ENCODE measurements around the gene TCP1. TPM values are rescaled to one million over a fixed set of nuclear protein-coding genes. Genes with fewer than 3 reads are reported as not detected.
"Not testable (repeated sequence)": the region's sequence is repeated elsewhere in the genome, so short reads cannot be mapped to it uniquely, and the experiment has no call there.

Gene TCP1
- total RNA-seq, 2 experiments from 2014 or later, result 203 to 212 TPM

DNA sequence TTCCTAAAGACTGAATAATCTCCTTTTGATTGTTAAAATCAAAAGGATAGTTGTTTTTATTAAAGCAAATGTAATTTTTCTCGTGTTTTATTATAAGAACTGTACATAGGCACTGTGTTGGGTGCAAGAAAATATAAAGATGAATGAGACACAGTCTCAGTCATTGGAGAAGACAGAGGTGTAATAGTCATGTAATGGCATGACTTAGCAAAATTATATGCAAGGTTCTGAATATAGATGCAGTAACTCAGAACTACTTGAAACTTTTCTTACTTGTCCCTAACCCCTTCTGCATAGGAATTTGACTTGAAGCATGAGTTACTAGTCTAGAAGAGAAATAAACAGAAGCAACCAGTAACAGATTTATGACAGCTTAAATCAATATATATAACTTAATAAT, 47.2 kb downstream of the TCP1 start:
- no peak for DNase-seq
- Mint-ChIP-seq H3K36me3 (ENCODE audit: low read depth) (peaks cover 64% of the 10 kb centered on the region), H3K9me3 (no peaks in the 10 kb centered on the region), H3K27me3 (no peaks in the 10 kb centered on the region), H3K4me1 (peaks cover 17% of the 10 kb centered on the region), H3K4me3 (no peak overlapping the region), H3K27ac (no peak overlapping the region)
- ChIA-PET CTCF (no interaction called here), POLR2A (interaction anchor here (1.0 kb wide), 2 partner anchors 13 to 19 kb away, joined by 3 to 4 read pairs; no protein-coding TSS in a partner anchor)

DNA sequence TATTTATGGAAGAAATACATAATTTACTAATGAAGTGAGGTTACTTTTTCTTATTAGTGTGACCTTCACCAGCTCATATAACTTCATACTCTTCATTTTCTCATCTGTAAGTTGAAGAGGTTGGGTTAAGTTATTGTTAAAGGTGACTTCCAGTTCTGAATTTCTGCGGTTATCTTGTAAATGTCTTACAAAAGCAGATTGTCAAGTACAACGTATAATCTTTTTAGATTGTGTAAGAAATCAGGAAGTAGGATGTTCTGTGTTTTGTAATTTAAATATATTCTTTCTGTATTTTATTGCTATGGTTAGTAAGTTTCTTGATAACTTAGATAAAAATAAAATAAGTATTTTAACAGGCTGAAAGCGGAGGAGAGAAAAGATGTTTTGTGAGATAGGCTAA, 50.1 kb downstream of the TCP1 start:
- Mint-ChIP-seq H3K27ac (no peak overlapping the region), H3K36me3 (ENCODE audit: low read depth) (peaks cover 46% of the 10 kb centered on the region), H3K4me1 (peaks cover 17% of the 10 kb centered on the region), H3K9me3 (no peaks in the 10 kb centered on the region), H3K4me3 (no peak overlapping the region), H3K27me3 (no peaks in the 10 kb centered on the region)
- no peak for DNase-seq
- POLR2A ChIA-PET, result interaction anchor here (0.7 to 3.7 kb wide), 4 partner anchors 12 to 50 kb away, joined by 3 to 17 read pairs (median 3); partner anchors contain the start of genes ACAT2, TCP1 and WTAP
- CTCF ChIA-PET, result interaction anchor here (1.0 to 1.7 kb wide), 3 partner anchors 10 to 57 kb away, joined by 3 to 6 read pairs (median 3); no protein-coding TSS in a partner anchor

DNA sequence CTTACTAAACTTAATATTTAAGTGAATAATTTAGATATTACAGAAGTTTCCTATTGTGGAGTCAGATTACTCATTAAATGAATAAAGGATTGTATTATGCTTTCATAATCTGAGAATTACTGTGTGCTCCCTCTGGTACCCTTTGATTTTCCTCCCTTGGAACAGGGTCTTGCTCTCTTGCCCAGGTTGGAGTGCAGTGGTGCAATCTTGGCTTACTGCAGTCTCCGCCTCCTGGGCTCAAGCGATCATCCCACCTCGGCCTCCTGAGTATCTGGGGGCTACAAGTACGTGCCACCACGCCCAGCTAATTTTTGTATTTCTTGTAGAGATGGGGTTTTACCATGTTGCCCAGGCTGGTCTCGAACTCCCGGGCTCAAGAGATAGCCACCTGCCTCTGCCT, 52.5 kb downstream of the TCP1 start:
- Mint-ChIP-seq H3K27ac (no peak overlapping the region), H3K27me3 (no peaks in the 10 kb centered on the region), H3K9me3 (no peaks in the 10 kb centered on the region), H3K36me3 (ENCODE audit: low read depth) (peaks cover 36% of the 10 kb centered on the region), H3K4me1 (peaks cover 31% of the 10 kb centered on the region), H3K4me3 (no peak overlapping the region)
- CTCF ChIA-PET, result interaction anchor here (1.4 kb wide), 2 partner anchors 16 to 46 kb away, joined by 3 to 4 read pairs; no protein-coding TSS in a partner anchor
- DNase-seq, result no peak
- POLR2A ChIA-PET, result interaction anchor here (1.1 to 4.0 kb wide), 5 partner anchors 8 to 52 kb away, joined by 3 to 24 read pairs (median 11); partner anchors contain the start of genes ACAT2 and WTAP

DNA sequence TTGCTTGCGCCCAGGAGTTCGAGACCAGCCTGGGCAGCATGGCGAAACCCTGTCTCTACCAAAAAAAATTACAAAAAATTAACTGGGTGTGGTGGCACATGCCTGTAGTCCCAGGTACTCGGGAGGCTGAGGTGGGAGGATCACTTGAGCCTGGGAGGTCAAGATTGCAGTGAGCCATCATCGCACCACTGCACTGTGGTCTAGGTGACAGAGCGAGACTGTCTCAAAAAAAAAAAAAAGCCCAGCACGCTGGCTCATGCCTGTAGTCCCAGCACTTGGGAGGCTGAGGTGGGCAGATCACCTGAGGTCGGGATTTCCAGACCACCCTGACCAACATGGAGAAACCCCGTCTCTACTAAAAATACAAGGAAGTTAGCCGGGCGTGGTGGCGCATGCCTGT, 56.0 kb downstream of the TCP1 start:
- ChIA-PET CTCF (interaction anchor here (1.4 to 1.8 kb wide), 2 partner anchors 28 to 41 kb away, joined by 4 to 6 read pairs; partner anchors contain the start of gene ACAT2), POLR2A (interaction anchor here (1.0 to 7.6 kb wide), 2 partner anchors 23 to 29 kb away, joined by 4 to 91 read pairs; partner anchors contain the start of gene ACAT2)
- not testable (repeated sequence) for H3K27me3 Mint-ChIP-seq, DNase-seq, H3K9me3 Mint-ChIP-seq, H3K27ac Mint-ChIP-seq, H3K4me3 Mint-ChIP-seq
- peaks cover 46% of the 10 kb centered on the region for H3K36me3 Mint-ChIP-seq (ENCODE audit: low read depth)
- peaks cover 57% of the 10 kb centered on the region for H3K4me1 Mint-ChIP-seq

DNA sequence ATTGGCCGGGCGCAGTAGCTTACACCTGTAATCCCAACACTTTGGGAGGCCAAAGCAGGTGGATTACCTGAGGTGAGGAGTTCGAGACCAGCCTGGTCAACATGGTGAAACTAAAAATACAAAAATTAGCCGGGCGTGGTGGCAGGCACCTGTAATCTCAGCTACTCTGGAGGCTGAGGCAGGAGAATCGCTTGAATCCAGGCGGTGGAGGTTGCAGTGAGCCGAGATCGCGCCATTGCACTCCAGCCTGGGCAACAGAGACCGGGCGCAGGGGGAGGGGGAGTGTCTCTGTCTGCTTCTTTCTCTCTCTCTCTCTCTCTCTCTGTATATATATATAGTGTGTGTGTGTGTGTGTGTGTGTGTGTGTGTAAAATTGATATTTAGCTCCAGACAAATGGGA, 56.9 kb downstream of the TCP1 start:
- CTCF ChIA-PET, result interaction anchor here (0.6 to 1.8 kb wide), 4 partner anchors 12 to 279 kb away, joined by 3 to 4 read pairs (median 3); partner anchors contain the start of gene ACAT2
- Mint-ChIP-seq H3K4me1 (peaks cover 50% of the 10 kb centered on the region), H3K36me3 (ENCODE audit: low read depth) (peaks cover 44% of the 10 kb centered on the region)
- not testable (repeated sequence) for H3K27me3 Mint-ChIP-seq, DNase-seq, H3K27ac Mint-ChIP-seq, H3K4me3 Mint-ChIP-seq, H3K9me3 Mint-ChIP-seq
- POLR2A ChIA-PET, result interaction anchor here (1.0 to 11.5 kb wide), 5 partner anchors 10 to 57 kb away, joined by 4 to 186 read pairs (median 9); partner anchors contain the start of genes ACAT2, MRPL18, SOD2 and TCP1

DNA sequence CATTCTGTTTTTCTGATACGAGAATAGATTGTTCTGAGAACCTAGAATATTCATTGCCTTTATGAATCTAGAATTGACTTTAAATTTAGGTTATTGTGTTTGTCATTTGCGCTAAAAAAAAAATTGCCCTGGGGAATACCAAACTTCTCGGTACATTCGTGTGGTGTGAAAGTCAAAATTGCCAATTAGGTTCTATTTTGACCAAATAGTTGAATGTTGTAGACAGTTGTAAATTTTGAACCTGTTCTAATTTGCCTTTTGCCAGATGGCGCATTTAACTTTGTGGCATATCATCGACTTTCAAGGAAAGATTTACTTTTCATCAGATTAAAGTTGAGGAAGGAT, 59.1 kb downstream of the TCP1 start:
- Mint-ChIP-seq H3K27me3 (no peaks in the 10 kb centered on the region), H3K4me3 (peak overlapping the region; percentile 35), H3K4me1 (peaks cover 56% of the 10 kb centered on the region), H3K27ac (no peak overlapping the region), H3K36me3 (ENCODE audit: low read depth) (peaks cover 43% of the 10 kb centered on the region), H3K9me3 (no peaks in the 10 kb centered on the region)
- ChIA-PET POLR2A (interaction anchor here (0.9 to 11.5 kb wide), 6 partner anchors 7 to 59 kb away, joined by 3 to 195 read pairs (median 51); partner anchors contain the start of genes ACAT2, MRPL18, SOD2 and TCP1), CTCF (interaction anchor here (1.0 kb wide), 1 partner anchor 9 kb away, joined by 3 read pairs; no protein-coding TSS in a partner anchor)
- DNase-seq, result no peak

DNA sequence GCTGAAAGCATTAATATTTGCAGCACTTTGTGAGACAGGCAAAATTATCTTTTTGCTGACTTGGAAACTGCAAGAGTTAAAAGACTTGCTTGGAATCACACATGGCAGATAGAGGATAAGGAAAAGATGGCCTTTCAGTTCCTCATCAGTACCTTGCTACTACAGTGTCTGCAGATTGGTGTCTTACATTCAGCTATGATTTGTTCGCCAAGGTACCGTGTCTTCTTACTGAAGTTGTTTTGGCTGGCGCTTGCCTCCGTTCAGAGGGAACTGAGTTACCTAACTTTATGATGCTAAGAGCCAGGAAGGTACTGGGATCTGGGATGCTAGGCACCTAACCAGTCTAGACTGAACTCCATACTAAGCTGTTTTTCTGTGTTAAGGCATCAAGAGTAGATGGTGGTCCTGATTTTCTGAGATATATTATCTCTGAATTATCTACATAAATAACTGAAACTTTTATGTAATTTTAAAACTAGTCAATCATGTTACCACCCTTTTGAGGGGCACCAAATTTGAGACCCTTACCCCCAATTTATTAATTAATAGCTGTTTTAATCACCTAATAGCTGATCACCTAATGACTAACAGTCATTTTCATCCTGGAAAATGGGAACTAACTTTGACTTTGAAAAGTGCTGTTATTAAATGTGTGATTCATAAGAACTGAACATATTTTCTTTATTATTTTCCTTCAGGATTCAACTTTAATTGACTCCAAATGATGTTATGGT, 59.6 kb downstream of the TCP1 start:
- H3K27me3 Mint-ChIP-seq, result no peaks in the 10 kb centered on the region
- peaks cover 43% of the 10 kb centered on the region for H3K36me3 Mint-ChIP-seq (ENCODE audit: low read depth)
- DNase-seq, result peak; percentile 23
- peaks cover 60% of the 10 kb centered on the region for H3K4me1 Mint-ChIP-seq
- peak overlapping the region; percentile 86 for H3K4me3 Mint-ChIP-seq
- ChIA-PET POLR2A (interaction anchor here (0.9 to 11.5 kb wide), 8 partner anchors 8 to 59 kb away, joined by 3 to 195 read pairs (median 8); partner anchors contain the start of genes ACAT2, MRPL18, SOD2 and TCP1), CTCF (interaction anchor here (1.0 to 3.8 kb wide), 4 partner anchors 9 to 732 kb away, joined by 3 to 22 read pairs (median 8); partner anchors contain the start of genes MRPL18, SOD2 and TCP1)
- H3K9me3 Mint-ChIP-seq, result no peaks in the 10 kb centered on the region
- H3K27ac Mint-ChIP-seq, result no peak overlapping the region

DNA sequence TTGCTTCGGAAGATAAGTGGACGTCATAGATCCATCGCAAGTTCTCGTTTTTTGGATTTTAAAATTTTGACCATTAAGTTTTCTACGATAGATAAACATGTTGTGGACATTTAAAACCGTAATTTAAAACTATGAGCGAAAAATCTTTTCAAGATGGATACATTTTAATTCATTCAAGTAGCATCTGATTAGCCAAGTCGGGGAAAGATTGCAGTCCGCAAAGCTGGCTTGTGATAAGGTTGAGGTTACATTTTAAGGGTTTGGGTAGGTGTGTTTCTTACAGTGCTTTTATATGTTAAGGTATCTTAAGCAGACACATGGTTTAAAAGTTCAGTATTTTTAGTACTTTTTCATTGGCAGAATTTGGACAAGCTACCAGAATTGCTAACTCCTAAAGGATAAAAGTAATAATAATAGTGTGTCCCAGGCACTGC, 60.9 kb downstream of the TCP1 start:
- POLR2A ChIA-PET, result interaction anchor here (0.7 to 11.5 kb wide), 15 partner anchors 9 to 684 kb away, joined by 3 to 195 read pairs (median 4); partner anchors contain the start of genes ACAT2, MRPL18, SOD2 and TAGAP
- Mint-ChIP-seq H3K36me3 (ENCODE audit: low read depth) (peaks cover 46% of the 10 kb centered on the region), H3K9me3 (no peaks in the 10 kb centered on the region), H3K27ac (peak overlapping the region; percentile 88), H3K4me1 (peaks cover 60% of the 10 kb centered on the region), H3K27me3 (no peaks in the 10 kb centered on the region), H3K4me3 (peak overlapping the region; percentile 86)
- no peak for DNase-seq
- CTCF ChIA-PET, result interaction anchor here (0.6 to 3.8 kb wide), 5 partner anchors 32 to 734 kb away, joined by 3 to 22 read pairs (median 3); partner anchors contain the start of genes MRPL18, SOD2 and TCP1

Other genes starting within 250 kb of the TCP1 start
- gene SOD2, start 96.4 kb downstream of the TCP1 start, total RNA-seq, result 10 to 100 TPM; 76.5 to 84.8 TPM
- 100 to 1,000 TPM; 124 TPM for gene WTAP, start 62.1 kb downstream of the TCP1 start, total RNA-seq
- 100 to 1,000 TPM in 1 of 2 experiments, 10 to 100 TPM in 1; 98.0 to 109 TPM for gene ACAT2, start 27.6 kb downstream of the TCP1 start, total RNA-seq
- 10 to 100 TPM; 63.6 to 65.8 TPM for gene MRPL18, start 865 bp upstream of the TCP1 start, total RNA-seq
- under 1 TPM; 0.25 to 0.35 TPM for gene PNLDC1, start 10.7 kb upstream of the TCP1 start, total RNA-seq
- not detected for gene MAS1, start 101.4 kb upstream of the TCP1 start, total RNA-seq
- gene IGF2R, start 179.5 kb upstream of the TCP1 start, total RNA-seq, result 10 to 100 TPM; 66.9 to 70.9 TPM